Measurements from ENCODE around the gene RASGRP4.

DNA sequence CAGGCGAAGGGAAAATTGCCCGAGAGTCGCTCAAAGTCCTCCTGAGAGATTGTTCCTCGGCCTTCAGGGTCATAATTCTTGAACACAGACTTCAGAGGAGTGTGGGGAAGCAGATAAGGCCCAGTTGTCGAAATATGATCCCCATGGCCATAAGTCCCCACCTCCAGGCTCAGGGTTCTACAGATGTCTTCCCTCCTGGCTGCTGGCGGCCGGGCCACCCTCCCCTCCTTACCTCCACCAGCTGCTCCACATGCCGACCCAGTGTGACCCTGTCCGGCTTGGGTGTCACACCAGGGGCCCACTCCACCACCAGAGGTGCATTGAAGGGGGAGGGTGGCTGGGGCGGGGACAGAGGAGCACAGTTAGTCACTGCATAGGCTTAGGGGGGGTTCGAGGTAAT, 13.1 kb downstream of the RASGRP4 start:
- TF ChIP-seq, protein P1, sequence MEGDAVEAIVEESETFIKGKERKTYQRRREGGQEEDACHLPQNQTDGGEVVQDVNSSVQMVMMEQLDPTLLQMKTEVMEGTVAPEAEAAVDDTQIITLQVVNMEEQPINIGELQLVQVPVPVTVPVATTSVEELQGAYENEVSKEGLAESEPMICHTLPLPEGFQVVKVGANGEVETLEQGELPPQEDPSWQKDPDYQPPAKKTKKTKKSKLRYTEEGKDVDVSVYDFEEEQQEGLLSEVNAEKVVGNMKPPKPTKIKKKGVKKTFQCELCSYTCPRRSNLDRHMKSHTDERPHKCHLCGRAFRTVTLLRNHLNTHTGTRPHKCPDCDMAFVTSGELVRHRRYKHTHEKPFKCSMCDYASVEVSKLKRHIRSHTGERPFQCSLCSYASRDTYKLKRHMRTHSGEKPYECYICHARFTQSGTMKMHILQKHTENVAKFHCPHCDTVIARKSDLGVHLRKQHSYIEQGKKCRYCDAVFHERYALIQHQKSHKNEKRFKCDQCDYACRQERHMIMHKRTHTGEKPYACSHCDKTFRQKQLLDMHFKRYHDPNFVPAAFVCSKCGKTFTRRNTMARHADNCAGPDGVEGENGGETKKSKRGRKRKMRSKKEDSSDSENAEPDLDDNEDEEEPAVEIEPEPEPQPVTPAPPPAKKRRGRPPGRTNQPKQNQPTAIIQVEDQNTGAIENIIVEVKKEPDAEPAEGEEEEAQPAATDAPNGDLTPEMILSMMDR (IDR thresholded peaks at IDR 0.05): no peak
- no peak for TF ChIP-seq POLR2A (IDR thresholded peaks at IDR 0.05; ENCODE audit: low read depth)
- TF ChIP-seq POLR2AphosphoS5 (IDR thresholded peaks at IDR 0.05): no peak

Measured in esophagus muscularis mucosa (tissue), 3 donors.